A549 (cell line): ENCODE data around the gene YIF1B.
A peak's percentile ranks its signal among the peaks of the same experiment; 100 is the strongest.

Source experiments
- CEBPB ChIP-seq, 2 experiments: fragments of >200 bp in 1 of 2; sonication (Bioruptor Twin) in 1 of 2; formaldehyde crosslinking in 1 of 2; IDR thresholded peaks; 2 replicates each; pipeline ENCODE4 v1.6.1; 2012 to 2016
- CHD2 ChIP-seq: fragments of 150-350 bp; IDR thresholded peaks from 2 replicates; pipeline ENCODE4 v1.6.1; 2014; ENCODE audit warnings: low read length; ENCODE audit not compliant: partially characterized antibody
- ESRRA ChIP-seq: fragments of 150-350 bp; IDR thresholded peaks from 2 replicates; pipeline ENCODE4 v1.6.1; 2014; ENCODE audit warnings: mild to moderate bottlenecking, low read length, borderline replicate concordance
- POLR2A ChIP-seq: IDR thresholded peaks from 2 replicates; pipeline ENCODE4 v1.6.1; 2012; ENCODE audit warnings: mild to moderate bottlenecking, low read length
- RFX5 ChIP-seq: fragments of 450-650 bp; IDR thresholded peaks from 2 replicates; pipeline ENCODE4 v1.7.1; 2014; ENCODE audit warnings: antibody characterized with exemption, mild to moderate bottlenecking, moderate library complexity
- RNF2 ChIP-seq: fragments of 200-600 bp; sonication (generic); IDR thresholded peaks from 2 replicates; pipeline ENCODE4 v1.6.1; 2016; ENCODE audit warnings: low read depth, mild to moderate bottlenecking, antibody characterized with exemption, moderate library complexity, borderline replicate concordance
- USF2 ChIP-seq: fragments of 450-650 bp; IDR thresholded peaks from 2 replicates; pipeline ENCODE4 v1.6.1; 2014; ENCODE audit warnings: antibody characterized with exemption
- TF ChIP-seq, protein P1 (sequence below): fragments of >200 bp; sonication (Bioruptor Twin); formaldehyde crosslinking; IDR thresholded peaks from 3 replicates; pipeline ENCODE4 v1.5.1; 2016
- TF ChIP-seq, protein P2 (sequence below): fragments of 150-350 bp; IDR thresholded peaks from 2 replicates; pipeline ENCODE4 v1.6.1; 2014; ENCODE audit warnings: low read depth, mild to moderate bottlenecking, low read length

GRCh38 chr19:38335949-38336637, 20.3 kb upstream of the YIF1B start:
- TF ChIP-seq, protein P1, sequence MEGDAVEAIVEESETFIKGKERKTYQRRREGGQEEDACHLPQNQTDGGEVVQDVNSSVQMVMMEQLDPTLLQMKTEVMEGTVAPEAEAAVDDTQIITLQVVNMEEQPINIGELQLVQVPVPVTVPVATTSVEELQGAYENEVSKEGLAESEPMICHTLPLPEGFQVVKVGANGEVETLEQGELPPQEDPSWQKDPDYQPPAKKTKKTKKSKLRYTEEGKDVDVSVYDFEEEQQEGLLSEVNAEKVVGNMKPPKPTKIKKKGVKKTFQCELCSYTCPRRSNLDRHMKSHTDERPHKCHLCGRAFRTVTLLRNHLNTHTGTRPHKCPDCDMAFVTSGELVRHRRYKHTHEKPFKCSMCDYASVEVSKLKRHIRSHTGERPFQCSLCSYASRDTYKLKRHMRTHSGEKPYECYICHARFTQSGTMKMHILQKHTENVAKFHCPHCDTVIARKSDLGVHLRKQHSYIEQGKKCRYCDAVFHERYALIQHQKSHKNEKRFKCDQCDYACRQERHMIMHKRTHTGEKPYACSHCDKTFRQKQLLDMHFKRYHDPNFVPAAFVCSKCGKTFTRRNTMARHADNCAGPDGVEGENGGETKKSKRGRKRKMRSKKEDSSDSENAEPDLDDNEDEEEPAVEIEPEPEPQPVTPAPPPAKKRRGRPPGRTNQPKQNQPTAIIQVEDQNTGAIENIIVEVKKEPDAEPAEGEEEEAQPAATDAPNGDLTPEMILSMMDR: no peak
- TF ChIP-seq CEBPB (IDR thresholded peaks at IDR 0.05) (no peak), ESRRA (no peak), USF2 (no peak), RNF2 (no peak), POLR2A (no peak), CHD2 (no peak), RFX5 (0 out of 2 replicates have a peak, but pooled peaks have one; percentile 23)
- TF ChIP-seq, protein P2, sequence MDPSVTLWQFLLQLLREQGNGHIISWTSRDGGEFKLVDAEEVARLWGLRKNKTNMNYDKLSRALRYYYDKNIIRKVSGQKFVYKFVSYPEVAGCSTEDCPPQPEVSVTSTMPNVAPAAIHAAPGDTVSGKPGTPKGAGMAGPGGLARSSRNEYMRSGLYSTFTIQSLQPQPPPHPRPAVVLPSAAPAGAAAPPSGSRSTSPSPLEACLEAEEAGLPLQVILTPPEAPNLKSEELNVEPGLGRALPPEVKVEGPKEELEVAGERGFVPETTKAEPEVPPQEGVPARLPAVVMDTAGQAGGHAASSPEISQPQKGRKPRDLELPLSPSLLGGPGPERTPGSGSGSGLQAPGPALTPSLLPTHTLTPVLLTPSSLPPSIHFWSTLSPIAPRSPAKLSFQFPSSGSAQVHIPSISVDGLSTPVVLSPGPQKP: no peak
